ENCODE data around the gene STK17B. TPM values are rescaled to one million over a fixed set of nuclear protein-coding genes. Genes with fewer than 3 reads are reported as not detected.

The STK17B gene
- polyA plus RNA-seq, 3 donors: 171 to 296 (median 244) TPM

- H3K27ac Mint-ChIP-seq: no peak overlapping the region
- H3K27ac ChIP-seq (ENCODE audit: low read depth in 1 of 2, low read length in 2 of 2): no peak overlapping the region
- no peak overlapping the region for H3K9ac ChIP-seq (ENCODE audit: insufficient read depth, low read length, poor library complexity, severe bottlenecking)
- peaks cover 9 to 10% of the 10 kb centered on the region in 2 donors for H3K4me1 ChIP-seq (ENCODE audit: control insufficient read depth in 1 of 2, insufficient read depth in 2 of 2, low read length in 2 of 2)
- no peak overlapping the region for H3K4me2 ChIP-seq (replicated peaks; ENCODE audit: extremely low read depth, low read length, poor library complexity, severe bottlenecking)
- H4K20me1 ChIP-seq (ENCODE audit: insufficient read depth, low read length): no peaks in the 10 kb centered on the region
- no peak overlapping the region for H2AFZ ChIP-seq (ENCODE audit: insufficient read depth, low read depth, low read length, poor library complexity, severe bottlenecking)
- WGBS (ENCODE audit: insufficient coverage): no CpG with 5 or more reads among the region's 3 CpGs
- peaks cover 0 to 2% (median 0%) of the 10 kb centered on the region in 7 donors for H3K9me3 Mint-ChIP-seq
- no peak for DNase-seq
- H3K36me3 ChIP-seq (replicated peaks in 1 of 2; ENCODE audit: control insufficient read depth in 1 of 2, insufficient read depth in 2 of 2, low read length in 2 of 2): no peaks in the 10 kb centered on the region
- intact Hi-C loops (cut with micrococcal nuclease): no loop called here
- H3K36me3 Mint-ChIP-seq: no peaks in the 10 kb centered on the region
- H3K4me1 Mint-ChIP-seq: peaks cover 14% of the 10 kb centered on the region
- TF ChIP-seq, protein P1, sequence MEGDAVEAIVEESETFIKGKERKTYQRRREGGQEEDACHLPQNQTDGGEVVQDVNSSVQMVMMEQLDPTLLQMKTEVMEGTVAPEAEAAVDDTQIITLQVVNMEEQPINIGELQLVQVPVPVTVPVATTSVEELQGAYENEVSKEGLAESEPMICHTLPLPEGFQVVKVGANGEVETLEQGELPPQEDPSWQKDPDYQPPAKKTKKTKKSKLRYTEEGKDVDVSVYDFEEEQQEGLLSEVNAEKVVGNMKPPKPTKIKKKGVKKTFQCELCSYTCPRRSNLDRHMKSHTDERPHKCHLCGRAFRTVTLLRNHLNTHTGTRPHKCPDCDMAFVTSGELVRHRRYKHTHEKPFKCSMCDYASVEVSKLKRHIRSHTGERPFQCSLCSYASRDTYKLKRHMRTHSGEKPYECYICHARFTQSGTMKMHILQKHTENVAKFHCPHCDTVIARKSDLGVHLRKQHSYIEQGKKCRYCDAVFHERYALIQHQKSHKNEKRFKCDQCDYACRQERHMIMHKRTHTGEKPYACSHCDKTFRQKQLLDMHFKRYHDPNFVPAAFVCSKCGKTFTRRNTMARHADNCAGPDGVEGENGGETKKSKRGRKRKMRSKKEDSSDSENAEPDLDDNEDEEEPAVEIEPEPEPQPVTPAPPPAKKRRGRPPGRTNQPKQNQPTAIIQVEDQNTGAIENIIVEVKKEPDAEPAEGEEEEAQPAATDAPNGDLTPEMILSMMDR (IDR thresholded peaks at IDR 0.05): no peak
- no peaks in the 10 kb centered on the region for H3K27me3 Mint-ChIP-seq (ENCODE audit: low read depth in 3 of 3)
- no peaks in the 10 kb centered on the region for H3K9me3 ChIP-seq (replicated peaks in 1 of 2; ENCODE audit: control insufficient read depth in 1 of 2, insufficient read depth in 1 of 2, low read length in 2 of 2)
- no peaks in the 10 kb centered on the region for H3K27me3 ChIP-seq (ENCODE audit: control insufficient read depth in 2 of 2, insufficient read depth in 2 of 2, low read length in 2 of 2)
- no peak overlapping the region for H3K4me3 ChIP-seq (replicated peaks in 1 of 3; ENCODE audit: low read depth in 2 of 3, low read length in 3 of 3)
- no peaks in the 10 kb centered on the region for H3K79me2 ChIP-seq (ENCODE audit: insufficient read depth, low read length)
- no peak overlapping the region for H3K4me3 Mint-ChIP-seq
Measured at GRCh38 chr2:196186266-196186980, 15.0 kb upstream of the STK17B start.

DNA sequence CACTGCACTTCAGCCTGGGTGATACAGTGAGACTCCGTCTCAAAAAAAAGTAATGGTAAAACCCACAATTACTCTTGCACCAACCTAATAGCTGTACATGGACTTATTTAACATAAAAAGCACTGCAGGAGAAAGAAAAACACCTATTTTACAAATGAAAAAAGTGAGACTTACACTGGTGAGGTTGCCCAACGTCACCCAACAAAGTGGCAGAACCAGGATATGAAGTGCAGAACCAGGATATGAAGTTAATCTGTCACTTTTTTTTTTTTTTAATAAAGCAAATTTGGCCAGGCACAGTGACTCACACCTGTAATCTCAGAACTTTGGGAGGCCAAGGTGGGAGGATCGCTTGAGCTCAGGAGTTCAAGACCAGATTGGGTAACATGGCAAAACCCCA lies 13.5 kb upstream of the STK17B start:
- Histone ChIP-seq H3K79me2 (ENCODE audit: insufficient read depth, low read length) (no peaks in the 10 kb centered on the region), H3K27me3 (ENCODE audit: control insufficient read depth in 2 of 2, insufficient read depth in 2 of 2, low read length in 2 of 2) (no peaks in the 10 kb centered on the region), H3K9me3 (replicated peaks in 1 of 2; ENCODE audit: control insufficient read depth in 1 of 2, insufficient read depth in 1 of 2, low read length in 2 of 2) (no peaks in the 10 kb centered on the region), H3K27ac (ENCODE audit: low read depth in 1 of 2, low read length in 2 of 2) (no peak overlapping the region), H2AFZ (ENCODE audit: insufficient read depth, low read depth, low read length, poor library complexity, severe bottlenecking) (no peak overlapping the region), H4K20me1 (ENCODE audit: insufficient read depth, low read length) (no peaks in the 10 kb centered on the region), H3K4me1 (ENCODE audit: control insufficient read depth in 1 of 2, insufficient read depth in 2 of 2, low read length in 2 of 2) (peaks cover 9 to 10% of the 10 kb centered on the region in 2 donors), H3K9ac (ENCODE audit: insufficient read depth, low read length, poor library complexity, severe bottlenecking) (no peak overlapping the region), H3K36me3 (replicated peaks in 1 of 2; ENCODE audit: control insufficient read depth in 1 of 2, insufficient read depth in 2 of 2, low read length in 2 of 2) (no peaks in the 10 kb centered on the region), H3K4me2 (replicated peaks; ENCODE audit: extremely low read depth, low read length, poor library complexity, severe bottlenecking) (no peak overlapping the region), H3K4me3 (replicated peaks in 1 of 3; ENCODE audit: low read depth in 2 of 3, low read length in 3 of 3) (no peak overlapping the region)
- peaks cover 0 to 2% (median 0%) of the 10 kb centered on the region in 7 donors for H3K9me3 Mint-ChIP-seq
- no peaks in the 10 kb centered on the region for H3K36me3 Mint-ChIP-seq
- H3K4me3 Mint-ChIP-seq: no peak overlapping the region
- intact Hi-C loops (cut with micrococcal nuclease): no loop called here
- DNase-seq: no peak
- H3K27me3 Mint-ChIP-seq (ENCODE audit: low read depth in 3 of 3): no peaks in the 10 kb centered on the region
- TF ChIP-seq, protein P1 (IDR thresholded peaks at IDR 0.05): no peak
- no peak overlapping the region for H3K27ac Mint-ChIP-seq
- no CpG with 5 or more reads among the region's 3 CpGs for WGBS (ENCODE audit: insufficient coverage)
- peaks cover 14% of the 10 kb centered on the region for H3K4me1 Mint-ChIP-seq

Measured in CD14-positive monocyte (primary cell).